ENCODE data around the gene TENM3.
A peak's percentile ranks its signal among the peaks of the same experiment; 100 is the strongest.

Gene TENM3

GRCh38 chr4:182748949-182749348, 505.7 kb downstream of the TENM3 start:
- no peak overlapping the region for H3K27ac ChIP-seq (ENCODE audit: low read depth, low read length)
- H3K9me3 ChIP-seq (ENCODE audit: control insufficient read depth, insufficient read depth, low read length), result no peaks in the 10 kb centered on the region
- peaks cover 13% of the 10 kb centered on the region; the same call in 1 of the 2 replicates for H3K4me1 ChIP-seq (ENCODE audit: control insufficient read depth, insufficient read depth, low read length)
- H3K36me3 ChIP-seq (ENCODE audit: control insufficient read depth, insufficient read depth, low read length), result peaks cover 7% of the 10 kb centered on the region
- no peak overlapping the region for H3K4me3 ChIP-seq (ENCODE audit: low read depth, low read length)
- no peak overlapping the region for H3K9ac ChIP-seq (ENCODE audit: low read depth, low read length)
- no peaks in the 10 kb centered on the region for H3K27me3 ChIP-seq (ENCODE audit: control insufficient read depth, insufficient read depth, low read length)

GRCh38 chr4:182749667-182750167, 506.5 kb downstream of the TENM3 start:
- no peak overlapping the region for H3K4me3 ChIP-seq (ENCODE audit: low read depth, low read length)
- peaks cover 13% of the 10 kb centered on the region; the same call in 1 of the 2 replicates for H3K4me1 ChIP-seq (ENCODE audit: control insufficient read depth, insufficient read depth, low read length)
- peaks cover 15% of the 10 kb centered on the region for H3K36me3 ChIP-seq (ENCODE audit: control insufficient read depth, insufficient read depth, low read length)
- H3K27me3 ChIP-seq (ENCODE audit: control insufficient read depth, insufficient read depth, low read length), result no peaks in the 10 kb centered on the region
- no peaks in the 10 kb centered on the region for H3K9me3 ChIP-seq (ENCODE audit: control insufficient read depth, insufficient read depth, low read length)
- H3K9ac ChIP-seq (ENCODE audit: low read depth, low read length), result no peak overlapping the region
- H3K27ac ChIP-seq (ENCODE audit: low read depth, low read length), result no peak overlapping the region

- no peaks in the 10 kb centered on the region for H3K27me3 ChIP-seq (ENCODE audit: control insufficient read depth, insufficient read depth, low read length)
- no peaks in the 10 kb centered on the region for H3K9me3 ChIP-seq (ENCODE audit: control insufficient read depth, insufficient read depth, low read length)
- H3K4me1 ChIP-seq (ENCODE audit: control insufficient read depth, insufficient read depth, low read length), result peaks cover 13% of the 10 kb centered on the region; the same call in 1 of the 2 replicates
- H3K4me3 ChIP-seq (ENCODE audit: low read depth, low read length), result no peak overlapping the region
- H3K27ac ChIP-seq (ENCODE audit: low read depth, low read length), result peak overlapping the region; percentile 79
- no peak overlapping the region for H3K9ac ChIP-seq (ENCODE audit: low read depth, low read length)
- H3K36me3 ChIP-seq (ENCODE audit: control insufficient read depth, insufficient read depth, low read length), result peaks cover 25% of the 10 kb centered on the region
Measured at GRCh38 chr4:182752158-182752910, 509.1 kb downstream of the TENM3 start.

GRCh38 chr4:182754895-182755294, 511.7 kb downstream of the TENM3 start:
- Histone ChIP-seq H3K9ac (ENCODE audit: low read depth, low read length) (no peak overlapping the region), H3K36me3 (ENCODE audit: control insufficient read depth, insufficient read depth, low read length) (peaks cover 25% of the 10 kb centered on the region), H3K27ac (ENCODE audit: low read depth, low read length) (no peak overlapping the region), H3K27me3 (ENCODE audit: control insufficient read depth, insufficient read depth, low read length) (no peaks in the 10 kb centered on the region), H3K9me3 (ENCODE audit: control insufficient read depth, insufficient read depth, low read length) (no peaks in the 10 kb centered on the region), H3K4me1 (ENCODE audit: control insufficient read depth, insufficient read depth, low read length) (peaks cover 19% of the 10 kb centered on the region), H3K4me3 (ENCODE audit: low read depth, low read length) (no peak overlapping the region)

- Histone ChIP-seq H3K9me3 (ENCODE audit: control insufficient read depth, insufficient read depth, low read length) (no peaks in the 10 kb centered on the region), H3K27me3 (ENCODE audit: control insufficient read depth, insufficient read depth, low read length) (no peaks in the 10 kb centered on the region), H3K36me3 (ENCODE audit: control insufficient read depth, insufficient read depth, low read length) (peaks cover 25% of the 10 kb centered on the region), H3K4me3 (ENCODE audit: low read depth, low read length) (no peak overlapping the region), H3K9ac (ENCODE audit: low read depth, low read length) (no peak overlapping the region), H3K27ac (ENCODE audit: low read depth, low read length) (no peak overlapping the region), H3K4me1 (ENCODE audit: control insufficient read depth, insufficient read depth, low read length) (peaks cover 19% of the 10 kb centered on the region)
Measured at GRCh38 chr4:182756161-182756690, 513.0 kb downstream of the TENM3 start.

GRCh38 chr4:182758273-182758672, 515.1 kb downstream of the TENM3 start:
- Histone ChIP-seq H3K9ac (ENCODE audit: low read depth, low read length) (no peak overlapping the region), H3K27ac (ENCODE audit: low read depth, low read length) (no peak overlapping the region), H3K9me3 (ENCODE audit: control insufficient read depth, insufficient read depth, low read length) (no peaks in the 10 kb centered on the region), H3K36me3 (ENCODE audit: control insufficient read depth, insufficient read depth, low read length) (peaks cover 24% of the 10 kb centered on the region), H3K27me3 (ENCODE audit: control insufficient read depth, insufficient read depth, low read length) (no peaks in the 10 kb centered on the region), H3K4me1 (ENCODE audit: control insufficient read depth, insufficient read depth, low read length) (peaks cover 6% of the 10 kb centered on the region), H3K4me3 (ENCODE audit: low read depth, low read length) (no peak overlapping the region)

GRCh38 chr4:182760551-182761043, 517.4 kb downstream of the TENM3 start:
- peaks cover 6% of the 10 kb centered on the region for H3K4me1 ChIP-seq (ENCODE audit: control insufficient read depth, insufficient read depth, low read length)
- H3K36me3 ChIP-seq (ENCODE audit: control insufficient read depth, insufficient read depth, low read length), result 0 out of 2 replicates have a peak, but pooled peaks cover 4% of the 10 kb centered on the region
- H3K27ac ChIP-seq (ENCODE audit: low read depth, low read length), result no peak overlapping the region
- no peaks in the 10 kb centered on the region for H3K9me3 ChIP-seq (ENCODE audit: control insufficient read depth, insufficient read depth, low read length)
- no peak overlapping the region for H3K9ac ChIP-seq (ENCODE audit: low read depth, low read length)
- no peaks in the 10 kb centered on the region for H3K27me3 ChIP-seq (ENCODE audit: control insufficient read depth, insufficient read depth, low read length)
- H3K4me3 ChIP-seq (ENCODE audit: low read depth, low read length), result no peak overlapping the region

- Histone ChIP-seq H3K36me3 (ENCODE audit: control insufficient read depth, insufficient read depth, low read length) (no peaks in the 10 kb centered on the region), H3K9me3 (ENCODE audit: control insufficient read depth, insufficient read depth, low read length) (no peaks in the 10 kb centered on the region), H3K4me1 (ENCODE audit: control insufficient read depth, insufficient read depth, low read length) (peaks cover 18% of the 10 kb centered on the region), H3K4me3 (ENCODE audit: low read depth, low read length) (no peak overlapping the region), H3K27ac (ENCODE audit: low read depth, low read length) (no peak overlapping the region), H3K9ac (ENCODE audit: low read depth, low read length) (no peak overlapping the region), H3K27me3 (ENCODE audit: control insufficient read depth, insufficient read depth, low read length) (no peaks in the 10 kb centered on the region)
Measured at GRCh38 chr4:182764137-182764536, 520.9 kb downstream of the TENM3 start.

GRCh38 chr4:182764642-182765041, 521.4 kb downstream of the TENM3 start:
- Histone ChIP-seq H3K27ac (ENCODE audit: low read depth, low read length) (no peak overlapping the region), H3K4me1 (ENCODE audit: control insufficient read depth, insufficient read depth, low read length) (peaks cover 18% of the 10 kb centered on the region), H3K36me3 (ENCODE audit: control insufficient read depth, insufficient read depth, low read length) (no peaks in the 10 kb centered on the region), H3K4me3 (ENCODE audit: low read depth, low read length) (no peak overlapping the region), H3K9me3 (ENCODE audit: control insufficient read depth, insufficient read depth, low read length) (no peaks in the 10 kb centered on the region), H3K9ac (ENCODE audit: low read depth, low read length) (no peak overlapping the region), H3K27me3 (ENCODE audit: control insufficient read depth, insufficient read depth, low read length) (no peaks in the 10 kb centered on the region)

- Histone ChIP-seq H3K27me3 (ENCODE audit: control insufficient read depth, insufficient read depth, low read length) (no peaks in the 10 kb centered on the region), H3K9me3 (ENCODE audit: control insufficient read depth, insufficient read depth, low read length) (no peaks in the 10 kb centered on the region), H3K9ac (ENCODE audit: low read depth, low read length) (no peak overlapping the region), H3K4me1 (ENCODE audit: control insufficient read depth, insufficient read depth, low read length) (peaks cover 29% of the 10 kb centered on the region), H3K4me3 (ENCODE audit: low read depth, low read length) (no peak overlapping the region), H3K27ac (ENCODE audit: low read depth, low read length) (no peak overlapping the region), H3K36me3 (ENCODE audit: control insufficient read depth, insufficient read depth, low read length) (no peaks in the 10 kb centered on the region)
Measured at GRCh38 chr4:182765987-182766856, 523.0 kb downstream of the TENM3 start.
